HCT116 (cell line): ENCODE data around the gene CBLIF.

Source experiments
- CBX3 ChIP-seq: IDR thresholded peaks from 2 replicates; pipeline ENCODE4 v1.6.1; 2012; ENCODE audit warnings: low read depth
- EZH2 ChIP-seq: fragments of 200-600 bp; sonication (generic); IDR thresholded peaks from 2 replicates; pipeline ENCODE4 v1.6.1; 2017; ENCODE audit warnings: antibody characterized with exemption, mixed run types
- EZH2phosphoT487 ChIP-seq: fragments of 200-600 bp; IDR thresholded peaks from 2 replicates; pipeline ENCODE4 v1.6.1; 2018; ENCODE audit warnings: antibody characterized with exemption, borderline replicate concordance
- FOSL1 ChIP-seq: IDR thresholded peaks from 2 replicates; pipeline ENCODE4 v1.6.1; 2012; ENCODE audit warnings: low read depth
- JUND ChIP-seq: IDR thresholded peaks from 2 replicates; pipeline ENCODE4 v1.6.1; 2012
- POLR2A ChIP-seq: IDR thresholded peaks from 2 replicates; pipeline ENCODE4 v1.7.0; 2011; ENCODE audit warnings: borderline replicate concordance; ENCODE audit not compliant: insufficient read depth, insufficient read length; ENCODE audit errors: extremely low read depth
- POLR2AphosphoS5 ChIP-seq: IDR thresholded peaks from 2 replicates; pipeline ENCODE4 v1.6.1; 2011; ENCODE audit warnings: mild to moderate bottlenecking, low read depth, low read length, moderate library complexity
- RAD21 ChIP-seq: IDR thresholded peaks from 2 replicates; pipeline ENCODE4 v1.6.1; 2012; ENCODE audit warnings: low read depth, mild to moderate bottlenecking
- SRF ChIP-seq: IDR thresholded peaks from 2 replicates; pipeline ENCODE4 v1.6.1; 2012; ENCODE audit warnings: low read depth
- YY1 ChIP-seq: IDR thresholded peaks from 2 replicates; pipeline ENCODE4 v1.6.1; 2011; ENCODE audit warnings: low read length, low read depth, moderate library complexity, mild to moderate bottlenecking; ENCODE audit not compliant: insufficient replicate concordance; ENCODE audit errors: extremely low read depth
- ZBTB33 ChIP-seq: IDR thresholded peaks from 2 replicates; pipeline ENCODE4 v1.6.1; 2011; ENCODE audit warnings: mild to moderate bottlenecking, low read length, moderate library complexity; ENCODE audit not compliant: insufficient replicate concordance; ENCODE audit errors: extremely low read depth
- TF ChIP-seq, protein P1 (sequence below), 3 experiments: fragments of 200-600 bp in 1 of 3; sonication (generic) in 1 of 3; IDR thresholded peaks in 2 of 3; conservative IDR thresholded peaks in 1 of 3; 2 replicates each; pipeline ENCODE4 v1.5.1; 2012 to 2017; ENCODE audit warnings: low read depth in 2 of 3, low read length in 2 of 3, antibody characterized with exemption in 1 of 3, borderline replicate concordance in 1 of 3, control low read depth in 1 of 3, mild to moderate bottlenecking in 1 of 3, mixed read lengths in 1 of 3, mixed run types in 1 of 3, moderate library complexity in 1 of 3; ENCODE audit not compliant: insufficient read depth in 1 of 3
- TF ChIP-seq, protein P2 (sequence below): IDR thresholded peaks from 2 replicates; pipeline ENCODE4 v1.6.1; 2012; ENCODE audit warnings: low read depth

- TF ChIP-seq FOSL1 (no peak), ZBTB33 (no peak), RAD21 (no peak), EZH2 (no peak), JUND (no peak), POLR2A (no peak), CBX3 (no peak), SRF (no peak), POLR2AphosphoS5 (no peak), EZH2phosphoT487 (no peak), YY1 (no peak)
- TF ChIP-seq, protein P1, sequence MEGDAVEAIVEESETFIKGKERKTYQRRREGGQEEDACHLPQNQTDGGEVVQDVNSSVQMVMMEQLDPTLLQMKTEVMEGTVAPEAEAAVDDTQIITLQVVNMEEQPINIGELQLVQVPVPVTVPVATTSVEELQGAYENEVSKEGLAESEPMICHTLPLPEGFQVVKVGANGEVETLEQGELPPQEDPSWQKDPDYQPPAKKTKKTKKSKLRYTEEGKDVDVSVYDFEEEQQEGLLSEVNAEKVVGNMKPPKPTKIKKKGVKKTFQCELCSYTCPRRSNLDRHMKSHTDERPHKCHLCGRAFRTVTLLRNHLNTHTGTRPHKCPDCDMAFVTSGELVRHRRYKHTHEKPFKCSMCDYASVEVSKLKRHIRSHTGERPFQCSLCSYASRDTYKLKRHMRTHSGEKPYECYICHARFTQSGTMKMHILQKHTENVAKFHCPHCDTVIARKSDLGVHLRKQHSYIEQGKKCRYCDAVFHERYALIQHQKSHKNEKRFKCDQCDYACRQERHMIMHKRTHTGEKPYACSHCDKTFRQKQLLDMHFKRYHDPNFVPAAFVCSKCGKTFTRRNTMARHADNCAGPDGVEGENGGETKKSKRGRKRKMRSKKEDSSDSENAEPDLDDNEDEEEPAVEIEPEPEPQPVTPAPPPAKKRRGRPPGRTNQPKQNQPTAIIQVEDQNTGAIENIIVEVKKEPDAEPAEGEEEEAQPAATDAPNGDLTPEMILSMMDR (IDR thresholded peaks at IDR 0.05 in 2 of 3, conservative IDR thresholded peaks at IDR 0.05 in 1 of 3; ENCODE audit: borderline replicate concordance in 1 of 3, insufficient read depth in 1 of 3, low read depth in 2 of 3, low read length in 2 of 3): no peak
- TF ChIP-seq, protein P2, sequence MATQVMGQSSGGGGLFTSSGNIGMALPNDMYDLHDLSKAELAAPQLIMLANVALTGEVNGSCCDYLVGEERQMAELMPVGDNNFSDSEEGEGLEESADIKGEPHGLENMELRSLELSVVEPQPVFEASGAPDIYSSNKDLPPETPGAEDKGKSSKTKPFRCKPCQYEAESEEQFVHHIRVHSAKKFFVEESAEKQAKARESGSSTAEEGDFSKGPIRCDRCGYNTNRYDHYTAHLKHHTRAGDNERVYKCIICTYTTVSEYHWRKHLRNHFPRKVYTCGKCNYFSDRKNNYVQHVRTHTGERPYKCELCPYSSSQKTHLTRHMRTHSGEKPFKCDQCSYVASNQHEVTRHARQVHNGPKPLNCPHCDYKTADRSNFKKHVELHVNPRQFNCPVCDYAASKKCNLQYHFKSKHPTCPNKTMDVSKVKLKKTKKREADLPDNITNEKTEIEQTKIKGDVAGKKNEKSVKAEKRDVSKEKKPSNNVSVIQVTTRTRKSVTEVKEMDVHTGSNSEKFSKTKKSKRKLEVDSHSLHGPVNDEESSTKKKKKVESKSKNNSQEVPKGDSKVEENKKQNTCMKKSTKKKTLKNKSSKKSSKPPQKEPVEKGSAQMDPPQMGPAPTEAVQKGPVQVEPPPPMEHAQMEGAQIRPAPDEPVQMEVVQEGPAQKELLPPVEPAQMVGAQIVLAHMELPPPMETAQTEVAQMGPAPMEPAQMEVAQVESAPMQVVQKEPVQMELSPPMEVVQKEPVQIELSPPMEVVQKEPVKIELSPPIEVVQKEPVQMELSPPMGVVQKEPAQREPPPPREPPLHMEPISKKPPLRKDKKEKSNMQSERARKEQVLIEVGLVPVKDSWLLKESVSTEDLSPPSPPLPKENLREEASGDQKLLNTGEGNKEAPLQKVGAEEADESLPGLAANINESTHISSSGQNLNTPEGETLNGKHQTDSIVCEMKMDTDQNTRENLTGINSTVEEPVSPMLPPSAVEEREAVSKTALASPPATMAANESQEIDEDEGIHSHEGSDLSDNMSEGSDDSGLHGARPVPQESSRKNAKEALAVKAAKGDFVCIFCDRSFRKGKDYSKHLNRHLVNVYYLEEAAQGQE: no peak
Observed at GRCh38 chr11:59815754-59816153, 29.5 kb downstream of the CBLIF start.
